Smooth muscle cell of the brain vasculature (primary cell): Measurements from ENCODE around the gene KNSTRN.
A peak's percentile ranks its signal among the peaks of the same experiment; 100 is the strongest.

Experiments
- DNase-seq: peaks from one replicate; pipeline ENCODE4 v3.0.0-alpha.2; 2012; ENCODE audit warnings: low read depth, low spot score

Gene KNSTRN

GRCh38 chr15:40397688-40398412, 15.3 kb downstream of the KNSTRN start:
- DNase-seq: no peak

GRCh38 chr15:40398413-40398873, 15.9 kb downstream of the KNSTRN start:
- no peak for DNase-seq

- no peak for DNase-seq
Measured at GRCh38 chr15:40399370-40399769, 16.8 kb downstream of the KNSTRN start.

- peak; percentile 80 for DNase-seq
Measured at GRCh38 chr15:40405501-40406381, 23.2 kb downstream of the KNSTRN start, which contains the start of gene IVD. Gene IVD (plus strand): TSS chr15:40405795. CDS start chr15:40405828, 33 bp downstream.

- no peak for DNase-seq
Measured at GRCh38 chr15:40407330-40407990, 24.9 kb downstream of the KNSTRN start.

GRCh38 chr15:40409366-40409765, 26.8 kb downstream of the KNSTRN start:
- no peak for DNase-seq

GRCh38 chr15:40410476-40410875, 28.0 kb downstream of the KNSTRN start:
- DNase-seq: no peak

GRCh38 chr15:40412095-40412759, 29.7 kb downstream of the KNSTRN start:
- DNase-seq: no peak

- no peak for DNase-seq
Measured at GRCh38 chr15:40413036-40413435, 30.5 kb downstream of the KNSTRN start.

GRCh38 chr15:40414816-40415215, 32.3 kb downstream of the KNSTRN start:
- no peak for DNase-seq

- no peak for DNase-seq
Measured at GRCh38 chr15:40415226-40415625, 32.7 kb downstream of the KNSTRN start.

- no peak for DNase-seq
Measured at GRCh38 chr15:40416056-40416455, 33.5 kb downstream of the KNSTRN start.

GRCh38 chr15:40418126-40418525, 35.6 kb downstream of the KNSTRN start:
- DNase-seq: no peak

- no peak for DNase-seq
Measured at GRCh38 chr15:40420071-40420713, 37.7 kb downstream of the KNSTRN start.

- DNase-seq: no peak
Measured at GRCh38 chr15:40420793-40421192, 38.3 kb downstream of the KNSTRN start.

- peak; percentile 18 for DNase-seq
Measured at GRCh38 chr15:40421246-40422157, 39.0 kb downstream of the KNSTRN start.

GRCh38 chr15:40424483-40425115, 42.1 kb downstream of the KNSTRN start:
- no peak for DNase-seq

- DNase-seq: no peak
Measured at GRCh38 chr15:40425681-40426080, 43.2 kb downstream of the KNSTRN start.

- no peak for DNase-seq
Measured at GRCh38 chr15:40427188-40427587, 44.7 kb downstream of the KNSTRN start.
